Putamen (tissue), 1 donor: Measurements from ENCODE around the gene MCM6.

Experiments used
- DNase-seq: peaks from one replicate; pipeline ENCODE4 v3.0.0-alpha.2; 2016; ENCODE audit warnings: low spot score

MCM6 gene

GRCh38 chr2:135863233-135863632, 13.0 kb downstream of the MCM6 start:
- DNase-seq: no peak

GRCh38 chr2:135862718-135863117, 13.5 kb downstream of the MCM6 start:
- DNase-seq: no peak

- no peak for DNase-seq
Observed at GRCh38 chr2:135853401-135853800, 22.8 kb downstream of the MCM6 start.

GRCh38 chr2:135851858-135852257, 24.4 kb downstream of the MCM6 start:
- no peak for DNase-seq

- DNase-seq: no peak
Observed at GRCh38 chr2:135850892-135851668, 25.2 kb downstream of the MCM6 start.

- DNase-seq: no peak
Observed at GRCh38 chr2:135849087-135849486, 27.2 kb downstream of the MCM6 start.

- no peak for DNase-seq
Observed at GRCh38 chr2:135845997-135846396, 30.2 kb downstream of the MCM6 start.

- no peak for DNase-seq
Observed at GRCh38 chr2:135845257-135845656, 31.0 kb downstream of the MCM6 start.

GRCh38 chr2:135844301-135844895, 31.8 kb downstream of the MCM6 start:
- DNase-seq: no peak

GRCh38 chr2:135843671-135844070, 32.6 kb downstream of the MCM6 start:
- DNase-seq: no peak

GRCh38 chr2:135840601-135841000, 35.6 kb downstream of the MCM6 start:
- no peak for DNase-seq

- no peak for DNase-seq
Observed at GRCh38 chr2:135839713-135840112, 36.5 kb downstream of the MCM6 start.

- DNase-seq: no peak
Observed at GRCh38 chr2:135838502-135838901, 37.7 kb downstream of the MCM6 start.

GRCh38 chr2:135836596-135837270, 39.5 kb downstream of the MCM6 start, which contains the start of gene LCT:
Gene LCT, minus strand, starts transcription at chr2:135837184. Its CDS starts 15 bp downstream, at chr2:135837169.
- no peak for DNase-seq

GRCh38 chr2:135832891-135833290, 43.4 kb downstream of the MCM6 start:
- no peak for DNase-seq

GRCh38 chr2:135831180-135831812, 44.9 kb downstream of the MCM6 start:
- DNase-seq: no peak

- DNase-seq: no peak
Observed at GRCh38 chr2:135829378-135830135, 46.7 kb downstream of the MCM6 start.

GRCh38 chr2:135826544-135826943, 49.7 kb downstream of the MCM6 start:
- DNase-seq: no peak

- no peak for DNase-seq
Observed at GRCh38 chr2:135825550-135826176, 50.6 kb downstream of the MCM6 start.

- no peak for DNase-seq
Observed at GRCh38 chr2:135825131-135825530, 51.1 kb downstream of the MCM6 start.

- no peak for DNase-seq
Observed at GRCh38 chr2:135822855-135823254, 53.4 kb downstream of the MCM6 start.
